Left lung (tissue), 10 donors: Measurements from ENCODE around the gene TLE1. TPM values are rescaled to one million over a fixed set of nuclear protein-coding genes. Genes with fewer than 3 reads are reported as not detected.

ENCODE experiments used
- ATAC-seq: fragments of 200-7000 bp; cut with Tn5 transposase; one replicate; pipeline ENCODE4 v1.9.1; 2020; ENCODE audit warnings: moderate library complexity
- DNase-seq, 4 donors: peaks; one replicate each; pipeline ENCODE4 v3.0.0-alpha.2; 2013 to 2020
- H3K27ac ChIP-seq, 2 donors: fragments of 200-600 bp; sonication (generic) in 1 of 2; one replicate each; pipeline versions ENCODE4 v1.5.0 to v1.8.0; 2020 to 2021
- H3K27me3 ChIP-seq, 2 donors: fragments of 200-600 bp; sonication (generic) in 1 of 2; one replicate each; pipeline versions ENCODE4 v1.5.0 to v1.8.0; 2020 to 2021
- H3K36me3 ChIP-seq, 2 donors: fragments of 200-600 bp; sonication (generic) in 1 of 2; one replicate each; pipeline versions ENCODE4 v1.5.0 to v1.8.0; 2020 to 2021
- H3K4me1 ChIP-seq, 2 donors: fragments of 200-600 bp; one replicate each; pipeline ENCODE4 v1.8.0; 2021
- H3K4me3 ChIP-seq, 2 donors: fragments of 200-600 bp; sonication (generic) in 1 of 2; one replicate each; pipeline versions ENCODE4 v1.5.0 to v1.8.0; 2020 to 2021; ENCODE audit warnings: mild to moderate bottlenecking in 1 of 2
- H3K9me3 ChIP-seq, 2 donors: fragments of 200-600 bp; sonication (generic) in 1 of 2; one replicate each; pipeline versions ENCODE4 v1.5.0 to v1.8.0; 2020 to 2021
- intact Hi-C, 2 donors: fragments of 100-400 bp; cut with DNase I; formaldehyde crosslinking; loops; one replicate each; pipeline versions ENCODE4 v1.11.2 to v1.14.2; 2022
- polyA plus RNA-seq, 6 donors: library from polyadenylated mRNA; unstranded; fragments of 120-200 nt; gene quantifications; one replicate each; pipeline ENCODE4 v1.2.1, GENCODE V29; 2013; ENCODE audit not compliant: insufficient read length in 6 of 6
- total RNA-seq, 2 donors: library from RNA; stranded (reverse); fragmentation: NEBNext Ultra II Directional; extraction: Animal tissue kit (Norgen Biotek cat#: 25700); gene quantifications; one replicate each; pipeline ENCODE4 v1.2.1, GENCODE V29; 2021
- TF ChIP-seq, protein P1 (sequence below), 2 donors: fragments of 200-600 bp; sonication (generic) in 1 of 2; IDR thresholded peaks; one replicate each; pipeline versions ENCODE4 v1.5.0 to v1.8.0; 2021; ENCODE audit warnings: antibody characterized with exemption in 2 of 2
- donor health status: DM: no; HTN: yes; CAD: no.
- donor health status: DM: no; HTN: no; CAD: no.

The TLE1 gene
- total and polyA plus RNA-seq, 8 donors, result 15.1 to 44.3 (median 40.0) TPM

GRCh38 chr9:81669041-81669651 is 20.2 kb downstream of the TLE1 start:
- ATAC-seq (peak; percentile 22), DNase-seq (no peak)
- intact Hi-C loops, result no loop called here

GRCh38 chr9:81666123-81666522 is 23.2 kb downstream of the TLE1 start:
- ATAC-seq (peak; percentile 36), DNase-seq (no peak)
- peaks cover 4 to 13% of the 10 kb centered on the region in 2 donors for H3K4me1 ChIP-seq
- peaks cover 0 to 3% of the 10 kb centered on the region in 2 donors for H3K36me3 ChIP-seq
- no peaks in the 10 kb centered on the region for H3K27me3 ChIP-seq
- H3K4me3 ChIP-seq, result no peak overlapping the region
- H3K27ac ChIP-seq, result no peak overlapping the region
- intact Hi-C loops, result no loop called here
- H3K9me3 ChIP-seq, result no peaks in the 10 kb centered on the region
- TF ChIP-seq, protein P1, sequence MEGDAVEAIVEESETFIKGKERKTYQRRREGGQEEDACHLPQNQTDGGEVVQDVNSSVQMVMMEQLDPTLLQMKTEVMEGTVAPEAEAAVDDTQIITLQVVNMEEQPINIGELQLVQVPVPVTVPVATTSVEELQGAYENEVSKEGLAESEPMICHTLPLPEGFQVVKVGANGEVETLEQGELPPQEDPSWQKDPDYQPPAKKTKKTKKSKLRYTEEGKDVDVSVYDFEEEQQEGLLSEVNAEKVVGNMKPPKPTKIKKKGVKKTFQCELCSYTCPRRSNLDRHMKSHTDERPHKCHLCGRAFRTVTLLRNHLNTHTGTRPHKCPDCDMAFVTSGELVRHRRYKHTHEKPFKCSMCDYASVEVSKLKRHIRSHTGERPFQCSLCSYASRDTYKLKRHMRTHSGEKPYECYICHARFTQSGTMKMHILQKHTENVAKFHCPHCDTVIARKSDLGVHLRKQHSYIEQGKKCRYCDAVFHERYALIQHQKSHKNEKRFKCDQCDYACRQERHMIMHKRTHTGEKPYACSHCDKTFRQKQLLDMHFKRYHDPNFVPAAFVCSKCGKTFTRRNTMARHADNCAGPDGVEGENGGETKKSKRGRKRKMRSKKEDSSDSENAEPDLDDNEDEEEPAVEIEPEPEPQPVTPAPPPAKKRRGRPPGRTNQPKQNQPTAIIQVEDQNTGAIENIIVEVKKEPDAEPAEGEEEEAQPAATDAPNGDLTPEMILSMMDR (IDR thresholded peaks at IDR 0.05), result no peak

More at GRCh38 chr9:81669041-81669651, 20.2 kb downstream of the TLE1 start:
- no peaks in the 10 kb centered on the region for H3K27me3 ChIP-seq
- H3K4me3 ChIP-seq, result no peak overlapping the region
- H3K27ac ChIP-seq, result no peak overlapping the region
- TF ChIP-seq, protein P1 (IDR thresholded peaks at IDR 0.05), result no peak
- peaks cover 0 to 3% of the 10 kb centered on the region in 2 donors for H3K36me3 ChIP-seq
- peaks cover 8 to 13% of the 10 kb centered on the region in 2 donors for H3K4me1 ChIP-seq
- H3K9me3 ChIP-seq, result no peaks in the 10 kb centered on the region

DNA sequence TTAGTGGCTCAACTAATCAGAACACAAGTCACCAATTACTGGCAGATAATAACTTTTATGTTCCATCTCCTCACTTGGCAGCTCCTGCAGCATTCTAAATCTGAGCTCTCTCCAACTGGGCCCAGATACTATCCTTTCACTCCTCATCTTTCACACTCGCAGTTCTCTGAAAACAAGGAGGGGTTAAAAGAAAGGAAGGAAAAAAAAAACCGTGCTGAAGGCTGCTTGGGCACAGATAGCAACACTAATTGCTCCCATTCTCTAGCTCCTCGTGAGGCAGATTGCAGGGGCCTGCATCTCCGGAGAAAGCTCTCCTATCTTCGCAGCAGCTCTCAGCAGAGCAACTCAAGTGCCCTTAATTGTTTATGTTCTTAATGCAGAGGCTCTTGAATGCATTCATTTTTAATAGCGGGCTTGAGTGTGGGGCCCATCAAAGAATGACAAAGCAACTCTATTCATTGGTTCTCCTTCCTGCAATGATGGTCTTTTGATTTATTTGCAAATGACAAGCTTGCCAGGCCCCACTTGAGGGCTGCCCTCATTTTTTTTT is 23.9 kb downstream of the TLE1 start:
- ATAC-seq (peak; percentile 47), DNase-seq (peak in 2 of 4 donors; percentile 67 to 81)
- Histone ChIP-seq H3K9me3 (no peaks in the 10 kb centered on the region), H3K27me3 (no peaks in the 10 kb centered on the region), H3K4me1 (peaks cover 4 to 13% of the 10 kb centered on the region in 2 donors), H3K4me3 (no peak overlapping the region), H3K36me3 (peaks cover 0 to 3% of the 10 kb centered on the region in 2 donors), H3K27ac (no peak overlapping the region)
- TF ChIP-seq, protein P1 (IDR thresholded peaks at IDR 0.05), result no peak
- intact Hi-C loops, result no loop called here

DNA sequence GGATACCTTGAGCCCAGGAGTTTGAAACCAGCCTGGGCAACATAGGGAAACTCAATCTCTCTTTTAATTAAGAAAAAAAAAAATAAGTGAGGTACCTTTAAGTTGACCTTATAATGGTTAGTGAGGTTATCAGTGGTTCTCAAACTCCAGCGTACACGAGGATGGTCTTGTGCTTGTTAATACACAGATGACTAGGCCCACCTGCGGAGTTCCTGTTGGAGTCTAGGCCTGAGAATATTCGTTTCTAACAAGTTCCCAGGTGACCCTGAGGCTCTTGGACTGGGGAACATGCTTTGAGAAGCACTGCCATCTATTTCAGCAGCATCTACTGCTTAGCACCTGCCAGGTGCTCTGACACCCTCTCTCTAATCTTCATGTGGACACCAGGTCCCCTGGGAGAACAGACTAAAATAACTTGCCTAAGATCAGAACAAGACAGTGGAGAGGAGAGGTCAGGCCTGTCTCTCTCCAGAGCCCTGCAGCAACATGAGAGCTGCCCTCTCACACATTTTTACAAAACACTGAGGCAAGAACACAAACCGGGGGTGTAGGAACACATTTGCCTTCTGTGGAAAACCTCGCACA is 24.6 kb downstream of the TLE1 start:
- no peaks in the 10 kb centered on the region for H3K27me3 ChIP-seq
- H3K4me3 ChIP-seq, result no peak overlapping the region
- TF ChIP-seq, protein P1 (IDR thresholded peaks at IDR 0.05), result no peak
- DNase-seq (no peak), ATAC-seq (no peak)
- no peaks in the 10 kb centered on the region for H3K9me3 ChIP-seq
- peaks cover 4 to 13% of the 10 kb centered on the region in 2 donors for H3K4me1 ChIP-seq
- H3K27ac ChIP-seq, result no peak overlapping the region
- H3K36me3 ChIP-seq, result peaks cover 0 to 3% of the 10 kb centered on the region in 2 donors
- intact Hi-C loops, result no loop called here

- H3K4me1 ChIP-seq, result peaks cover 4 to 23% of the 10 kb centered on the region in 2 donors
- peak in 1 of 4 donors; percentile 14 for DNase-seq
- H3K27me3 ChIP-seq, result no peaks in the 10 kb centered on the region
- intact Hi-C loops, result no loop called here
- H3K27ac ChIP-seq, result no peak overlapping the region
- no peak overlapping the region for H3K4me3 ChIP-seq
- no peak for ATAC-seq
- no peaks in the 10 kb centered on the region for H3K9me3 ChIP-seq
- H3K36me3 ChIP-seq, result no peaks in the 10 kb centered on the region
- TF ChIP-seq, protein P1 (IDR thresholded peaks at IDR 0.05), result no peak
These were observed 28.0 kb downstream of the TLE1 start for GRCh38 chr9:81661339-81661738.
